Renal cortex interstitium (tissue), 3 donors: Measurements from ENCODE around the gene TAF11L4. TPM values are rescaled to one million over a fixed set of nuclear protein-coding genes. Genes with fewer than 3 reads are reported as not detected.

Source experiments
- polyA plus RNA-seq, 3 donors: library from polyadenylated mRNA; unstranded; fragments of 120-200 nt; gene quantifications; one replicate each; pipeline ENCODE4 v1.2.1, GENCODE V29; 2013; ENCODE audit not compliant: insufficient read length in 3 of 3

Gene TAF11L4
- polyA plus RNA-seq, 3 donors, result not detected

Other genes starting within 250 kb of the TAF11L4 start
- not detected for gene TAF11L2, start 23.6 kb upstream of the TAF11L4 start, polyA plus RNA-seq
- not detected for gene TAF11L3, start 3.4 kb upstream of the TAF11L4 start, polyA plus RNA-seq
- not detected for gene TAF11L5, start 3.4 kb downstream of the TAF11L4 start, polyA plus RNA-seq
- not detected for gene TAF11L6, start 6.9 kb downstream of the TAF11L4 start, polyA plus RNA-seq
- not detected for gene TAF11L7, start 64.0 kb downstream of the TAF11L4 start, polyA plus RNA-seq
- gene TAF11L8, start 69.2 kb downstream of the TAF11L4 start, polyA plus RNA-seq, result not detected
- not detected for gene TAF11L9, start 72.6 kb downstream of the TAF11L4 start, polyA plus RNA-seq
- not detected for gene TAF11L10, start 76.0 kb downstream of the TAF11L4 start, polyA plus RNA-seq
- gene TAF11L11, start 82.4 kb downstream of the TAF11L4 start, polyA plus RNA-seq, result not detected
- not detected for gene TAF11L12, start 88.6 kb downstream of the TAF11L4 start, polyA plus RNA-seq
- gene TAF11L13, start 110.3 kb downstream of the TAF11L4 start, polyA plus RNA-seq, result not detected
- gene TAF11L14, start 112.7 kb downstream of the TAF11L4 start, polyA plus RNA-seq, result not detected